Mesenchymal stem cell (in vitro differentiated cells and primary cell): ENCODE data around the gene RAP1GAP2.
A peak's percentile ranks its signal among the peaks of the same experiment; 100 is the strongest.

Experiments used
- DNase-seq: peaks from one replicate; pipeline ENCODE4 v3.0.0-alpha.2; 2013
- H2AFZ ChIP-seq: one replicate; pipeline ENCODE4 v1.6.1; 2013; ENCODE audit warnings: low read depth, mild to moderate bottlenecking, control low read depth, inconsistent platforms, low read length, moderate library complexity
- H2AK5ac ChIP-seq: 2 replicates; pipeline ENCODE4 v1.6.1; 2013; ENCODE audit warnings: low read length, moderate library complexity, mild to moderate bottlenecking, inconsistent platforms; ENCODE audit not compliant: severe bottlenecking
- H2BK120ac ChIP-seq: one replicate; pipeline ENCODE4 v1.6.1; 2013; ENCODE audit warnings: low read depth, mild to moderate bottlenecking, inconsistent platforms, low read length, moderate library complexity
- H2BK12ac ChIP-seq, 2 experiments: one replicate each; pipeline ENCODE4 v1.6.1; 2013; ENCODE audit warnings: inconsistent platforms in 2 of 2, low read length in 2 of 2, mild to moderate bottlenecking in 2 of 2, moderate library complexity in 2 of 2, control low read depth in 1 of 2
- H2BK15ac ChIP-seq: one replicate; pipeline ENCODE4 v1.6.1; 2013; ENCODE audit warnings: mild to moderate bottlenecking, low read depth, inconsistent platforms; ENCODE audit not compliant: poor library complexity, severe bottlenecking
- H2BK5ac ChIP-seq: 2 replicates; pipeline ENCODE4 v1.6.1; 2013; ENCODE audit warnings: low read depth, mild to moderate bottlenecking, low read length, control low read depth, inconsistent platforms; ENCODE audit not compliant: poor library complexity, severe bottlenecking
- H3K14ac ChIP-seq, 2 experiments: one replicate each; pipeline ENCODE4 v1.6.1; 2013; ENCODE audit warnings: inconsistent platforms in 2 of 2, low read length in 2 of 2, control low read depth in 1 of 2, mild to moderate bottlenecking in 1 of 2, moderate library complexity in 1 of 2
- H3K18ac ChIP-seq, 2 experiments: one replicate each; pipeline ENCODE4 v1.6.1; 2013; ENCODE audit warnings: inconsistent platforms in 2 of 2, low read length in 2 of 2, control low read depth in 1 of 2, low read depth in 1 of 2, mild to moderate bottlenecking in 1 of 2
- H3K23ac ChIP-seq, 2 experiments: one replicate each; pipeline ENCODE4 v1.6.1; 2013; ENCODE audit warnings: inconsistent platforms in 2 of 2, low read length in 2 of 2, mild to moderate bottlenecking in 2 of 2, moderate library complexity in 2 of 2, control low read depth in 1 of 2
- H3K27ac ChIP-seq: 2 replicates; pipeline ENCODE4 v1.5.1; 2013; ENCODE audit warnings: mild to moderate bottlenecking, moderate library complexity, low read length, control low read depth, inconsistent platforms; ENCODE audit not compliant: poor library complexity, severe bottlenecking
- H3K27me3 ChIP-seq, 2 experiments: 2 replicates each; pipeline versions ENCODE4 v1.6.1 to v1.7.0; 2013; ENCODE audit warnings: low read length in 2 of 2, mild to moderate bottlenecking in 2 of 2, moderate library complexity in 2 of 2, control low read depth in 1 of 2, inconsistent platforms in 1 of 2; ENCODE audit not compliant: control insufficient read depth in 1 of 2, insufficient read depth in 1 of 2
- H3K36me3 ChIP-seq, 2 experiments: 2 replicates each; pipeline versions ENCODE4 v1.6.1 to v1.7.0; 2013; ENCODE audit warnings: low read length in 2 of 2, control low read depth in 1 of 2, inconsistent platforms in 1 of 2, low read depth in 1 of 2, mild to moderate bottlenecking in 1 of 2; ENCODE audit not compliant: insufficient read depth in 2 of 2, control insufficient read depth in 1 of 2
- H3K4ac ChIP-seq, 2 experiments: one replicate each; pipeline ENCODE4 v1.6.1; 2013; ENCODE audit warnings: inconsistent platforms in 2 of 2, low read length in 2 of 2, mild to moderate bottlenecking in 2 of 2, moderate library complexity in 2 of 2, control low read depth in 1 of 2, low read depth in 1 of 2
- H3K4me1 ChIP-seq: 2 replicates; pipeline ENCODE4 v1.6.1; 2013; ENCODE audit warnings: low read depth, low read length, control low read depth; ENCODE audit not compliant: control insufficient read depth, insufficient read depth
- H3K4me2 ChIP-seq: 2 replicates; pipeline ENCODE4 v1.6.1; 2013; ENCODE audit warnings: low read length, mild to moderate bottlenecking, inconsistent platforms; ENCODE audit not compliant: poor library complexity, severe bottlenecking
- H3K4me3 ChIP-seq, 2 experiments: 2 replicates each; pipeline versions ENCODE4 v1.5.1 to v1.7.0; 2013; ENCODE audit warnings: low read length in 2 of 2, mild to moderate bottlenecking in 2 of 2, control low read depth in 1 of 2, low read depth in 1 of 2; ENCODE audit not compliant: insufficient read depth in 1 of 2
- H3K79me1 ChIP-seq: replicated peaks from 2 replicates; pipeline ENCODE4 v1.6.1; 2013; ENCODE audit warnings: mild to moderate bottlenecking, control low read depth, low read length, inconsistent platforms; ENCODE audit not compliant: poor library complexity, severe bottlenecking
- H3K9ac ChIP-seq: 2 replicates; pipeline ENCODE4 v1.7.0; 2013; ENCODE audit warnings: mild to moderate bottlenecking, low read length, moderate library complexity
- H3K9me3 ChIP-seq: 2 replicates; pipeline ENCODE4 v1.7.0; 2013; ENCODE audit warnings: mild to moderate bottlenecking, low read length; ENCODE audit not compliant: control insufficient read depth
- H4K8ac ChIP-seq: one replicate; pipeline ENCODE4 v1.6.1; 2013; ENCODE audit warnings: inconsistent platforms, mild to moderate bottlenecking, low read length, moderate library complexity
- H4K91ac ChIP-seq: one replicate; pipeline ENCODE4 v1.6.1; 2013; ENCODE audit warnings: mild to moderate bottlenecking, low read length, inconsistent platforms
- WGBS: methylation state at CpG from one replicate; pipeline ENCODE4 v1.1.7; 2013; ENCODE audit warnings: mixed read lengths; 5-methylcytosine and 5-hydroxymethylcytosine counted together

RAP1GAP2 gene

DNA sequence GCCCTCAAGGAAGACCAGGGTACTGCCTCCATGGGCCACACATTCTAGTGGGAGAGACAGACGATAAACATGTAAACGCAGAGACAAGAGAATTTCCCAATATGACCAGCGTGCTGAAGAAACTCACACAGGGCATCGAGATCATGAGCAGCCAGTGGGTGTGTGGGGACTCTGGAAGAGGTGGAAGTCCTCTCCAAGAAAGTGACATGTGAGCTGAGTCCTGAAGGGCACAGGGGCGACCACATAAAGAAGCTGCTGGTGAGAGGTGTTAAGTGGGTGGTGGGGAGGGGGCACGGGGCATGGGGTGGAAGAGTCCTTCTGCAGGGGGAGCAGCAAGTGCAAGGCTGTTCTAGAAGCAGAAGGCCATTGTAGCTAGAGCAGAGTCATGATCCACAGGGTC lies 21.0 kb upstream of the RAP1GAP2 start:
- Histone ChIP-seq H3K18ac (no peak overlapping the region), H2BK5ac (no peak overlapping the region), H3K4me2 (no peak overlapping the region), H2AK5ac (no peak overlapping the region), H3K4me1 (peaks cover 11% of the 10 kb centered on the region), H2BK12ac (no peak overlapping the region), H3K27me3 (peaks cover 54 to 60% of the 10 kb centered on the region in 2 experiments), H2BK120ac (no peak overlapping the region), H3K9me3 (no peaks in the 10 kb centered on the region), H4K91ac (no peak overlapping the region), H3K27ac (no peak overlapping the region), H3K14ac (no peak overlapping the region), H4K8ac (no peak overlapping the region), H3K4ac (no peak overlapping the region), H3K23ac (no peak overlapping the region), H3K36me3 (peaks cover 0 to 2% of the 10 kb centered on the region in 2 experiments), H2AFZ (no peak overlapping the region), H3K9ac (no peak overlapping the region), H3K4me3 (no peak overlapping the region), H2BK15ac (no peak overlapping the region), H3K79me1 (no peaks in the 10 kb centered on the region)
- 68% methylated on average over 6 of the region's 6 CpGs for WGBS
- no peak for DNase-seq

DNA sequence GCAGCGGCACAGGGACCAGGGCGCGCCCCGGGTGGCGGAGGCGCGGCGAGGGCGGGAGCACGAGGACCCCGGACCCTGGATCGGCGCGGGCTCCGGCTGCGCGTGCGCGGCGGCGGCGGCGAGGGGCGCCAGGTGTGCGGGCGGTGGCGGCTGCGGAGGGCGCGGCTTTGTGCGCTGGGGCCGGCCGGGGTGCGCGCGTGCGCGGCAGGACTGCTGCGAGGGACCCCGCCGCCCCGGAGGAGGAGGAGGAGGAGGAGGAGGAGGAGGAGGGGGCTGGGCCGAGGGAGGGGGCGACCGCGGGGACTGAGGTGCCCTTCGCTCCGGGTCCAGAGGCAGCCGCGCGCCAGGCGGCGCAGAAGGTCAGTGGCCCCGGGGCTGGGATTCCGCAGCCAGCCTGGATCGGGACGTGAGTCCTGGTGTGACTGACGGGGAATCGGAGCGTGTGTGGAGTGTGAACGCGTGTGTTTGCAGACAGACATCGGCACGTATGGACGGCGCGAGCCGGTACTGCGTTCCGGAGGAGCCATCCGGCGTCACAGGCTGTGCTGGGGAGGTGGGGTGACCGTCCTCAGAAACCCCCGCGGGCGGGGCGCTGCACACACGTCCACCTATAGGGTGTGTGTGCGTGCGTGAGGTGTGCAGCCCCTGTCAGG lies 19.5 kb upstream of the RAP1GAP2 start:
- Histone ChIP-seq H2BK120ac (no peak overlapping the region), H4K91ac (no peak overlapping the region), H4K8ac (no peak overlapping the region), H2BK15ac (no peak overlapping the region), H2BK5ac (no peak overlapping the region), H3K9ac (no peak overlapping the region), H3K4me2 (peak overlapping the region; percentile 81), H2BK12ac (no peak overlapping the region), H3K9me3 (no peaks in the 10 kb centered on the region), H3K18ac (no peak overlapping the region), H3K4ac (no peak overlapping the region), H2AFZ (no peak overlapping the region), H3K23ac (peak overlapping the region in 1 of 2 experiments; percentile 94), H3K27me3 (peaks cover 54 to 56% of the 10 kb centered on the region in 2 experiments), H3K14ac (peak overlapping the region in 1 of 2 experiments; percentile 50), H3K4me3 (peak overlapping the region in 1 of 2 experiments; percentile 28), H3K79me1 (no peaks in the 10 kb centered on the region), H3K36me3 (peaks cover 0 to 2% of the 10 kb centered on the region in 2 experiments), H3K27ac (no peak overlapping the region), H2AK5ac (no peak overlapping the region), H3K4me1 (peaks cover 14% of the 10 kb centered on the region)
- DNase-seq: no peak
- WGBS: 2% methylated on average over 38 of the region's 80 CpGs

DNA sequence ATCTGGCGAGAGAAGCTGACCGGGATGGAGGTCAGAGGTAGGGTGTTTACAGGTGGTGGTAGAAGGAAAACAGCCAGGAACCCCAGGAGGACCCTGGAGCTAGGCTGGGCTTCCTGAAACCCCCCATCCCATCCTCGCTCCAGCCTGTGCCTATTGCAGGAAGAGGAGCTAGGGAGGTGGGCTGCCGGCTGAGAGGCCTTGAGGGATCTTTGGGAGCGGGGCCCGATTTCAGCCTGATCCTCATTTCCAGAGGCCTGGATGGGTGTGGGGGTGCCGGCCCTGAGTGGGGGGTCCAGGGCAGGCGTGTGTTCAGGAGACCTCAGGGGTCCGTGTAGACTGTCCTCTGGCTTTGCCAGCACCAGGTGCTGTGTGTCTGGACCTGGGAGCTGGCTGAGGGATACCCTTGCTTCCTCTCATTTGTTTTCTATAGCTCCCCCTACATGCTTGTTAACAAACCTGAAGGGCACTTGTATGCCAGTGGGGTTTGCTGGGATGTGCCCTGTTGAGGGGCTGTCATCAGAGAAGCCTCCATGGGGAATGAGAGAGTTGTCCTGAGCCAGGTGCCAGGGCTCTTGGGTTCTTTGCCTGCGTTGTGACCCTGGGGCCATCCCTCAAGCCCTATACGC lies 18.9 kb upstream of the RAP1GAP2 start:
- Histone ChIP-seq H2BK120ac (no peak overlapping the region), H3K27ac (no peak overlapping the region), H3K4ac (no peak overlapping the region), H3K4me2 (peak overlapping the region; percentile 81), H2AFZ (no peak overlapping the region), H4K91ac (no peak overlapping the region), H3K18ac (no peak overlapping the region), H4K8ac (no peak overlapping the region), H3K4me3 (no peak overlapping the region), H3K79me1 (no peaks in the 10 kb centered on the region), H3K23ac (no peak overlapping the region), H2BK5ac (no peak overlapping the region), H2BK15ac (no peak overlapping the region), H3K4me1 (peaks cover 21% of the 10 kb centered on the region), H2AK5ac (no peak overlapping the region), H3K36me3 (peaks cover 0 to 2% of the 10 kb centered on the region in 2 experiments), H2BK12ac (no peak overlapping the region), H3K9ac (no peak overlapping the region), H3K9me3 (no peaks in the 10 kb centered on the region), H3K27me3 (peaks cover 54 to 56% of the 10 kb centered on the region in 2 experiments), H3K14ac (peak overlapping the region in 1 of 2 experiments; percentile 50)
- no peak for DNase-seq
- WGBS: 45% methylated on average over 9 of the region's 11 CpGs

DNA sequence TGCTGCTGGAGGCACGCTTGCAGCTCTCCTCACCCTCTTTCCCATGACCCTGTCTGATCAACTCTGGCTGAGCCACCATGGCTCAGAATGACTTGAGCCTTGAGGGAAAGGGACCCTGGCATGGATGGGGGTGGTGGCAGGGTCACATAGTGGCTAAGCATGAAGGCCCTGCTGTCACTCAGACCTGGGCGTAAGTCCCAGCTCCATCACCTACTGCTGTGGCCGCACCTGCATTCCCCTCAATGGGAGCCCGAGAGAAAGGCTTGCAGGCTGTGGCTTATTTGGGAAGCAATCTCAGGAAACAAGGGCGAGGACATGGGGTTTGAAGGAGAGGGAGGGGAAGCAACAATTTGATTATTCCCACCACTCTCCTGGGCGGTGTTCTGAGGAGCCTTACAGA lies 17.7 kb upstream of the RAP1GAP2 start:
- Histone ChIP-seq H2BK120ac (no peak overlapping the region), H2BK12ac (no peak overlapping the region), H3K4me1 (peaks cover 21% of the 10 kb centered on the region), H3K4me3 (no peak overlapping the region), H3K79me1 (no peaks in the 10 kb centered on the region), H4K91ac (no peak overlapping the region), H3K36me3 (peaks cover 0 to 2% of the 10 kb centered on the region in 2 experiments), H2BK5ac (no peak overlapping the region), H3K23ac (no peak overlapping the region), H2BK15ac (no peak overlapping the region), H2AK5ac (no peak overlapping the region), H3K4me2 (no peak overlapping the region), H3K4ac (no peak overlapping the region), H3K9ac (no peak overlapping the region), H3K27ac (no peak overlapping the region), H4K8ac (no peak overlapping the region), H2AFZ (no peak overlapping the region), H3K18ac (no peak overlapping the region), H3K9me3 (no peaks in the 10 kb centered on the region), H3K27me3 (peaks cover 48 to 57% of the 10 kb centered on the region in 2 experiments), H3K14ac (no peak overlapping the region)
- no peak for DNase-seq
- WGBS: 57% methylated on average over 5 of the region's 6 CpGs
